ENCODE measurements around the gene RESP18. TPM values are rescaled to one million over a fixed set of nuclear protein-coding genes. Genes with fewer than 3 reads are reported as not detected.

Gene RESP18
- total and polyA plus RNA-seq, 8 donors: not detected

- TF ChIP-seq CTCF (IDR thresholded peaks at IDR 0.05): no peak
- TF ChIP-seq EP300 (IDR thresholded peaks at IDR 0.05): no peak
- TF ChIP-seq POLR2AphosphoS5 (IDR thresholded peaks at IDR 0.05): no peak
- no peak for TF ChIP-seq POLR2A (IDR thresholded peaks at IDR 0.05)
Measured at GRCh38 chr2:219281588-219281987, 51.0 kb downstream of the RESP18 start.

GRCh38 chr2:219280651-219281050 lies 51.9 kb downstream of the RESP18 start:
- intact Hi-C loops (cut with DNase I; ENCODE audit: low total_unique reads): loop anchor here (10.0 kb wide), 1 partner anchor 56 kb away; the partner anchor contains the start of genes ANKZF1 and ATG9A
- Histone ChIP-seq H3K4me1 (peaks cover 22 to 62% (median 40%) of the 10 kb centered on the region in 4 donors), H3K9me3 (no peaks in the 10 kb centered on the region), H3K27me3 (no peaks in the 10 kb centered on the region), H3K27ac (peak overlapping the region in 3 of 5 donors; percentile 98 to 100 (median 99)), H3K36me3 (peaks cover 42 to 54% (median 52%) of the 10 kb centered on the region in 4 donors), H3K4me3 (peak overlapping the region in 2 of 4 donors; percentile 51 to 69)
- 80 to 93% (median 92%) methylated on average over 4 of the region's 4 CpGs for WGBS, 5 donors
- TF ChIP-seq POLR2A (IDR thresholded peaks at IDR 0.05): no peak
- TF ChIP-seq EP300 (IDR thresholded peaks at IDR 0.05): no peak
- no peak for TF ChIP-seq POLR2AphosphoS5 (IDR thresholded peaks at IDR 0.05)
- TF ChIP-seq CTCF (IDR thresholded peaks at IDR 0.05): no peak
- no peak for DNase-seq

More at GRCh38 chr2:219281588-219281987, 51.0 kb downstream of the RESP18 start:
- DNase-seq: no peak
- Histone ChIP-seq H3K36me3 (peaks cover 43 to 61% (median 60%) of the 10 kb centered on the region in 4 donors), H3K4me1 (peaks cover 22 to 72% (median 44%) of the 10 kb centered on the region in 4 donors), H3K27ac (peak overlapping the region in 1 of 5 donors; percentile 100), H3K27me3 (no peaks in the 10 kb centered on the region), H3K9me3 (no peaks in the 10 kb centered on the region), H3K4me3 (no peak overlapping the region)
- intact Hi-C loops (cut with DNase I; ENCODE audit: low total_unique reads): loop anchor here (10.0 kb wide), 1 partner anchor 57 kb away; the partner anchor contains the start of genes ANKZF1 and ATG9A
- 86 to 93% (median 90%) methylated on average over 7 to 8 of the region's 8 CpGs for WGBS, 5 donors

- Histone ChIP-seq H3K9me3 (no peaks in the 10 kb centered on the region), H3K27ac (peak overlapping the region; percentile 96 to 100 (median 99)), H3K4me3 (peak overlapping the region; percentile 51 to 74 (median 70)), H3K4me1 (peaks cover 22 to 56% (median 36%) of the 10 kb centered on the region in 4 donors), H3K27me3 (no peaks in the 10 kb centered on the region), H3K36me3 (peaks cover 36 to 47% (median 46%) of the 10 kb centered on the region in 4 donors)
- DNase-seq: no peak
- intact Hi-C loops (cut with DNase I; ENCODE audit: low total_unique reads): loop anchor here (10.0 kb wide), 1 partner anchor 55 kb away; the partner anchor contains the start of genes ANKZF1 and ATG9A
- WGBS, 5 donors: 36 to 43% (median 43%) methylated on average over 12 of the region's 12 CpGs
- peak in 1 of 7 experiments; percentile 3 for TF ChIP-seq CTCF (IDR thresholded peaks at IDR 0.05)
- no peak for TF ChIP-seq EP300 (IDR thresholded peaks at IDR 0.05)
Measured at GRCh38 chr2:219279916-219280516, 52.5 kb downstream of the RESP18 start.

GRCh38 chr2:219279151-219279915 lies 53.2 kb downstream of the RESP18 start, which contains the start of gene DNAJB2:
Gene DNAJB2 (plus strand): TSS chr2:219279366. CDS start chr2:219279834, 468 bp downstream.
- Histone ChIP-seq H3K27ac (peak within 1 kb of the TSS; percentile 96 to 100 (median 99)), H3K9me3 (no peaks in the 10 kb centered on the region), H3K4me3 (peak within 1 kb of the TSS; percentile 51 to 74 (median 70)), H3K4me1 (peaks cover 22 to 50% (median 33%) of the 10 kb centered on the region in 4 donors), H3K36me3 (peaks cover 29 to 41% (median 39%) of the 10 kb centered on the region in 4 donors), H3K27me3 (no peaks in the 10 kb centered on the region)
- 0 to 1% (median 0%) methylated on average over 36 to 65 of the region's 65 CpGs for WGBS, 5 donors
- intact Hi-C loops (cut with DNase I; ENCODE audit: low total_unique reads): no loop called here
- DNase-seq: peak; percentile 99
- TF ChIP-seq CTCF (IDR thresholded peaks at IDR 0.05) (peak in 1 of 7 experiments; percentile 13), EP300 (IDR thresholded peaks at IDR 0.05) (peak; percentile 51), POLR2A (IDR thresholded peaks at IDR 0.05) (peak in 2 of 4 donors; percentile 21 to 72), POLR2AphosphoS5 (IDR thresholded peaks at IDR 0.05) (peak; percentile 96 to 99 (median 98))
